ENCODE measurements around the gene MRPL24.
"Not testable (repeated sequence)": the region's sequence is repeated elsewhere in the genome, so short reads cannot be mapped to it uniquely, and the experiment has no call there.

MRPL24 gene

GRCh38 chr1:156767101-156767878 lies 26.4 kb upstream of the MRPL24 start, which contains the start of gene PRCC:
TSS of gene PRCC (plus strand) at chr1:156767535. CDS start at chr1:156767772, 237 bp downstream.
- H3K4me3 ChIP-seq (ENCODE audit: low read depth, low read length) = peak within 1 kb of the TSS; percentile 97
- TF ChIP-seq CTCF (IDR thresholded peaks at IDR 0.05; ENCODE audit: low read depth, low read length) = no peak

- H3K4me3 ChIP-seq (ENCODE audit: low read depth, low read length) = peak overlapping the region; percentile 97
- no peak for TF ChIP-seq CTCF (IDR thresholded peaks at IDR 0.05; ENCODE audit: low read depth, low read length)
These were observed 25.6 kb upstream of the MRPL24 start for GRCh38 chr1:156766298-156767100.

- H3K4me3 ChIP-seq (ENCODE audit: low read depth, low read length) = no peak overlapping the region; the same call in 1 of the 2 replicates
- no peak for TF ChIP-seq CTCF (IDR thresholded peaks at IDR 0.05; ENCODE audit: low read depth, low read length)
These were observed 24.8 kb upstream of the MRPL24 start for GRCh38 chr1:156765666-156766065.

GRCh38 chr1:156765136-156765535 lies 24.2 kb upstream of the MRPL24 start:
- H3K4me3 ChIP-seq (ENCODE audit: low read depth, low read length) = not testable (repeated sequence)

- H3K4me3 ChIP-seq (ENCODE audit: low read depth, low read length) = no peak overlapping the region
- TF ChIP-seq CTCF (IDR thresholded peaks at IDR 0.05; ENCODE audit: low read depth, low read length) = no peak
These were observed 19.9 kb upstream of the MRPL24 start for GRCh38 chr1:156760796-156761104.

- no peak for TF ChIP-seq CTCF (IDR thresholded peaks at IDR 0.05; ENCODE audit: low read depth, low read length)
These were observed 19.4 kb upstream of the MRPL24 start for GRCh38 chr1:156760092-156760795.

GRCh38 chr1:156757572-156758253 lies 16.8 kb upstream of the MRPL24 start:
- H3K4me3 ChIP-seq (ENCODE audit: low read depth, low read length) = not testable (repeated sequence)

More at GRCh38 chr1:156760092-156760795, 19.4 kb upstream of the MRPL24 start:
- H3K4me3 ChIP-seq (ENCODE audit: low read depth, low read length) = no peak overlapping the region
